Mesenteric fat pad (tissue), 1 donor: ENCODE measurements around the gene TMEM255B. TPM values are rescaled to one million over a fixed set of nuclear protein-coding genes. Genes with fewer than 3 reads are reported as not detected.
A peak's percentile ranks its signal among the peaks of the same experiment; 100 is the strongest.
"Not testable (repeated sequence)": the region's sequence is repeated elsewhere in the genome, so short reads cannot be mapped to it uniquely, and the experiment has no call there.

Source experiments
- DNase-seq: peaks from one replicate; pipeline ENCODE4 v3.0.0-alpha.2; 2020; ENCODE audit warnings: low spot score
- total RNA-seq: library from RNA; stranded (reverse); fragmentation: NEBNext Ultra II Directional; extraction: Animal tissue kit (Norgen Biotek cat#: 25700); gene quantifications from one replicate; pipeline ENCODE4 v1.2.1, GENCODE V29; 2021
- donor health status: DM: yes; HTN: yes; CAD: no.

TMEM255B gene
- total RNA-seq, 1 donor from 2014 or later: 22.7 TPM

- DNase-seq: peak; percentile 77
Observed at GRCh38 chr13:113785051-113786010, 26.3 kb downstream of the TMEM255B start.

- peak; percentile 45 for DNase-seq
Observed at GRCh38 chr13:113786262-113786841, 27.3 kb downstream of the TMEM255B start.

- no peak for DNase-seq
Observed at GRCh38 chr13:113787694-113788093, 28.7 kb downstream of the TMEM255B start.

- DNase-seq: no peak
Observed at GRCh38 chr13:113788413-113789135, 29.5 kb downstream of the TMEM255B start.

DNA sequence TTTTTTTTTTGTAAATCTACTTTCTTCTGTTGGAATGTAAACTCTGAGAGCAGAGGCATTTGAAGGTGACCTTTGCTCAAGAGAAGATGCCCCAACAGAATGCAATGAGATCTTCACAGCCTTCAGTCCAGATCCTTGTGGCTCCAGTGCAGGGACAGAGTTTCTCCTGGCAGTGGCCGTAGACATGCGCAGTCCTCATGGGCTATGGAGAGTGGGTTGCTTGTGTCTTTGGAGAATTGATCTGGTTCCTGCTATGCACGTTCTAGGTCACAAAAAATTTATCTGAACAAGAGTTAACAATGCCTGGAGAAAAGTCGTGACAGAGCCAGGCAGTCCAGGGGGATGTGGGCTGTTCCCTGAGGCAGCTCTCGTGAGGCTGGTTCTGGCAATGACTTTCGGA is 30.1 kb downstream of the TMEM255B start:
- no peak for DNase-seq

DNA sequence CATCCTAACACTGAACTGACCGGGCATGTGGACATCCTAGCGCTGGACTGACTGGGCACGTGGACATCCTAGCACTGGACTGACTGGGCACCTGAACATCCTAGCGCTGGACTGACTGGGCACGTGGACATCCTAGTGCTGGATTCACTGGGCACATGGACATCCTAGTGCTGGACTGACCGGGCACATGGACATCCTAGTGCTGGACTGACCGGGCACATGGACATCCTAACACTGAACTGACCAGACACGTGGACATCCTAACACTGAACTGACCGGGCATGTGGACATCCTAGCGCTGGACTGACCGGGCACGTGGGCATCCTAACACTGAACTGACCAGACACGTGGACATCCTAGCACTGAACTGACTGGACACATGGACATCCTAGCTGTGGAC is 30.9 kb downstream of the TMEM255B start:
- DNase-seq: not testable (repeated sequence)

DNA sequence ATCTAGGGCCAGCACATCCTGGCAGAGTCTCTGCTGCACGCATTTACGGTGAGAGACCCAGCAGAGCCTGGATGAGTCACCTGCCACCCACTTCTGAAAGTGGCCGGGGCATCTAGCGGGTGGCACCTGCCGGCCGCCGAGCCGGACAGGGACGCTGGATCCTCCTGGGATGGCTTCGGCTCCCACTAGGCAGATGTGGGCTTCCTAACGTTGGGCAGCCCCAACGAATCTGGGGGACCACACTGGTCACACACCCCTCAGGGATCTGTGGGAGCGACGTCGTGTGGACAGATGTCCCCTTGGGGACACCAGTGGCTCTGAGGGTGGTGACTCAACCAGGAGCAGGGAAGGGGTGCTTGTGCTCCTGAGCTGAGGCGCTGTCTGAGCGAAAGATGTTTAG is 32.2 kb downstream of the TMEM255B start:
- no peak for DNase-seq

DNA sequence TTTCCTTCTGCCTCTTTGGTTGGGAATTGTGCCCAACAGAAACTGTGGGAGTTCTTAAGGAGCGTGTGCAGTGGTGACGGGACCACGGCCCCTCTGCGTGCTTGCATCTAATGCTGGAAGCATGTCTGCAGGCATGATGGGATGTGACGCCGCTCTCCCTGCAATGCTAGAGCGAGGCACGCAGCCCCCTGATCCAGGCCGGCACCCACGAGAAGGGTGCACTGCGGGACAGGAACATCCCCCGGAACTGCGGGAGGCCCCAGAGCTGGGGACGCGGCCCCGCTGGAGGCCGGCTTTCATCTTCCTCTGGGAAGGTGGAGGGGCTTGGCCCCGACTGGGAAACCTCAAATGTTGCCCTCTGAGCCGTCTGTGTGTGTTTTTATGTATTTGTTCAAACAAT is 32.7 kb downstream of the TMEM255B start:
- no peak for DNase-seq

DNA sequence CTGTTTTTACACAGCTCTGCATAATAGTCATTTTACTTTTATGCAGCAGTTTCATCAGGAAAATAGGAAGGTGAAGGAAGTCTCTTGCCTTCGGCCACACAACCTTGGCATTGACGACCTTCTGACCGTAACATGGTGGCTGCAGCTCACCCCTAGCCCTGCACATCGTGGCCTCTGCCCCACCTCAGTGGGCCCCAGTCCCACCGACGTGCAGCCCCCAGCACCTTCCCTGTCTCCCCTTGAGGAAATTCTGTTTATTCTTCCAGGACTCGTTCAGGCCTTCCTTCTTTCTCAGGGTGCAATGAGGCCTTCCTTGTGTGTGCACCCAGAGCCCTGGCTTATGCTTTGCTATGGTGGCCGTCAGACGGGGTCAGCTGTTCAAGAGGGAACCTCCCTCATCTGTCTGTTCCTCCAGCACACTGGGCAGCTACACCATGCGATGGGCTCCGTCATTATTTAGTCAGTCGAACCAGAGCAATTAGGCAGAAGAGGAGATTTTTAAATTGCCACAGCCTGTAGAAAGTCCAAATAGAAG is 33.3 kb downstream of the TMEM255B start:
- DNase-seq: peak; percentile 64

GRCh38 chr13:113792886-113793717 is 34.1 kb downstream of the TMEM255B start:
- no peak for DNase-seq

GRCh38 chr13:113793718-113794085 is 34.7 kb downstream of the TMEM255B start:
- no peak for DNase-seq

DNA sequence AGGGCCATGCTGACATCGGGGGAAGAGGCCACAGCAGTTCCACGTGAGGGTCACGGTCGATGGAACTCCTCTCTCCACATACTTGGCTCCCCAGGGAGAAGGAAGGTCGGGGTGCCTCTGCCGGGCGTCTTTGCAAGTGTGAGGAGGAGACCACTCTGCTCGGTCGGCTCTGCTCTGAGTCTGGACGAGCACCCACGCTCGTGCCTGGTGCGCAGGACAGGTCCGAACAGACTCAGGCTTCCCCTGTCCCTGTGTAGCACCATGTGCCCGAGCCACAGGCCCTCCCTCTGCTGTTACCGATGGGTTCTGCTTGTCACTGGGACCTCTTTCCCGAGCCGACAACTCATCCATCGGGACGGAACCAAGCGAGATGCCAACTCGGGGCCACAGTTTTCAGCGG is 35.1 kb downstream of the TMEM255B start:
- DNase-seq: no peak

DNA sequence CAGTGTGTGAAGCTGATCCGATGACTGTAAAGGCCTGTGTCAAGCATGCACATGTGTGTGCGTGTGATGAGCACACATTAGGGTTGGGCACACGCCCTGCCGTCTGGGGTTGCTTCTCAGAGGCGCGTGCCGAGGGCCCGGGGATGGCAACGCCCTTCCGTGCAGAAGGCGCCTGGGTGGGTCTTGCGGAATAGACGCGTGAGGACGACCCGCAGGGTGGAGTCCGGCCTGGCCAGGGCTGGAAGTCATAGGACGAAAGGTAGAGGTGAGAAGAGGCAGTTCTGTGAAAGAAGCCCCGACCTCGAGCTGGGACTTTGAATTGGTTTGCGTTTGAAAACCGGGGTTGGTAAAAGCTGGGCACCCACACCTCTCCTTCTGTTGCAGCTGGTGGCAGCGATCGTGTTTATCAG is 35.7 kb downstream of the TMEM255B start:
- DNase-seq: peak; percentile 82

DNA sequence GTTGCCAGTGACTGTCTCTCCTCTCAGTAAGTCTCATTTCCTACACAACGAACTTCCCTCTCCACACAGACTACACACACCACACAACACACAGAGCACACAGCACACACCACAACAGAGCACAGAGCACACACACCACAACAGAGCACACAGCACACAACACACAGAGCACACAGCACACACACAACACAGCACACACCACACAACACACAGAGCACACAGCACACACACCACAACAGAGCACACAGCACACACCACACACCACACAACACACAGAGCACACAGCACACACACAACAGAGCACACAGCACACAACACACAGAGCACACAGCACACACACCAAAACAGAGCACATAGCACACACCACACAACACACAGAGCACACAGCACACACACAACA is 36.3 kb downstream of the TMEM255B start:
- DNase-seq: not testable (repeated sequence)

GRCh38 chr13:113796211-113796963 is 37.4 kb downstream of the TMEM255B start:
- DNase-seq: peak; percentile 33

DNA sequence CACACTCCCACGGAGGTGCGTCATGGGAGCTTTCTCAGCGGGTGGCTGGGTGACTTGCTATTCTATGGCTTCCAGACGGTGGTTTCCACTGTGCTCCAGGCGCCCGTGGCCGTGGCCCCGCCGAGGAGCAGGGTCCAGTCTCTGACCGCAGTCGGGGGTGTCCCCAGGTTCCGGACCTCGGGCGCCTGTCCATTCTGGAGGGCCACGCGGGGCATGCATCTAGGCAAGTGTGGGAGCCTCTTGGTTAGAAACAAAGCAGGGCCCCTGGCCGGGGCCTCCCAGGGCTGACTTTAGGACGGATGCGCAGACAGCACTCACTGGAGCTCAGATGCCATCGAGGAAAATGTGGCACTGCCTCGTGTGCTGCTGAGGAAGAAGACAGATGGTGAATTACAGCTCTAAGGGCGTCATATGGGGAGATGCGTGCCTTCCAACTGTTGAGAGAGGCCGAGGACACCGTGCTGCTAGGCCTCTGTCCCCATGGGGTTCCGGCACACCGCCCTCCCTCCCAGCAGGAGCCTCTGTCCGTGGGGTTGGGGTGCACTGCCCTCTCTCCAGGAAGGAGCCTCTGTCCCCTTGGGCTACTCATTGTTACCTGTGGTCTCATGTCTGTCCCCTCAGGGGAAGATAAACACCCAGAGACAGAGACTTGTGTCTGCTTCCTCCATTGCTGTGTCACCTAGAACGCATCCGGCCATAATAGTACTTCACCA is 38.1 kb downstream of the TMEM255B start:
- DNase-seq: peak; percentile 89

GRCh38 chr13:113798200-113798811 is 39.3 kb downstream of the TMEM255B start:
- DNase-seq: no peak

GRCh38 chr13:113800576-113800926 is 41.5 kb downstream of the TMEM255B start:
- no peak for DNase-seq
